Type B pancreatic cell (in vitro differentiated cells): ENCODE data around the gene CLRN3. TPM values are rescaled to one million over a fixed set of nuclear protein-coding genes. Genes with fewer than 3 reads are reported as not detected.
A peak's percentile ranks its signal among the peaks of the same experiment; 100 is the strongest.

Experiments
- DNase-seq: peaks from one replicate; pipeline ENCODE4 v3.0.0; 2021; ENCODE audit warnings: mixed read lengths; ENCODE audit not compliant: unreplicated experiment; ENCODE audit errors: extremely low spot score
- H3K27ac Mint-ChIP-seq: 2 replicates; pipeline ENCODE4 v1.8.0; 2021; ENCODE audit warnings: mild to moderate bottlenecking, mixed read lengths
- H3K27me3 Mint-ChIP-seq: 2 replicates; pipeline ENCODE4 v1.8.0; 2021; ENCODE audit warnings: mixed read lengths
- H3K36me3 Mint-ChIP-seq: 2 replicates; pipeline ENCODE4 v1.8.0; 2021; ENCODE audit warnings: mixed read lengths
- H3K4me1 Mint-ChIP-seq: one replicate; pipeline ENCODE4 v1.8.0; 2021; ENCODE audit warnings: mixed read lengths; ENCODE audit not compliant: unreplicated experiment
- H3K4me3 Mint-ChIP-seq: 2 replicates; pipeline ENCODE4 v1.8.0; 2021; ENCODE audit warnings: mild to moderate bottlenecking, mixed read lengths
- H3K9me3 Mint-ChIP-seq: 2 replicates; pipeline ENCODE4 v1.8.0; 2021; ENCODE audit warnings: mixed read lengths
- CTCF ChIP-seq: fragments of 200-600 bp; sonication (generic); conservative IDR thresholded peaks from 2 replicates; pipeline ENCODE4 v1.5.0; 2021; ENCODE audit warnings: antibody characterized with exemption, mild to moderate bottlenecking
- total RNA-seq: library from RNA; stranded (reverse); gene quantifications from 2 replicates; pipeline ENCODE4 v1.2.1, GENCODE V29; 2021; ENCODE audit warnings: low replicate concordance

CLRN3 gene
- total RNA-seq, 1 donor from 2014 or later: 2.2 TPM

- Mint-ChIP-seq H3K27ac (no peak overlapping the region), H3K4me3 (no peak overlapping the region), H3K9me3 (peaks cover 2% of the 10 kb centered on the region), H3K4me1 (no peaks in the 10 kb centered on the region), H3K27me3 (peaks cover 5% of the 10 kb centered on the region), H3K36me3 (no peaks in the 10 kb centered on the region)
- TF ChIP-seq CTCF: no peak
- peak; percentile 48 for DNase-seq
Observed at GRCh38 chr10:127871631-127872010, 21.1 kb downstream of the CLRN3 start.

- Mint-ChIP-seq H3K27me3 (peaks cover 9% of the 10 kb centered on the region), H3K4me1 (no peaks in the 10 kb centered on the region), H3K4me3 (no peak overlapping the region), H3K9me3 (peaks cover 7% of the 10 kb centered on the region), H3K27ac (no peak overlapping the region), H3K36me3 (no peaks in the 10 kb centered on the region)
- TF ChIP-seq CTCF: no peak
- DNase-seq: no peak
Observed at GRCh38 chr10:127869329-127869728, 23.4 kb downstream of the CLRN3 start.

- peaks cover 18% of the 10 kb centered on the region for H3K9me3 Mint-ChIP-seq
- H3K4me3 Mint-ChIP-seq: no peak overlapping the region
- H3K27ac Mint-ChIP-seq: no peak overlapping the region
- no peak for DNase-seq
- peaks cover 9% of the 10 kb centered on the region for H3K27me3 Mint-ChIP-seq
- H3K36me3 Mint-ChIP-seq: peaks cover 7% of the 10 kb centered on the region
- no peak for TF ChIP-seq CTCF
- no peaks in the 10 kb centered on the region for H3K4me1 Mint-ChIP-seq
Observed at GRCh38 chr10:127867805-127868204, 24.9 kb downstream of the CLRN3 start.

- Mint-ChIP-seq H3K27ac (no peak overlapping the region), H3K4me3 (no peak overlapping the region), H3K36me3 (peaks cover 7% of the 10 kb centered on the region), H3K27me3 (peaks cover 9% of the 10 kb centered on the region), H3K9me3 (peaks cover 18% of the 10 kb centered on the region), H3K4me1 (no peaks in the 10 kb centered on the region)
- TF ChIP-seq CTCF: no peak
- DNase-seq: no peak
Observed at GRCh38 chr10:127866276-127867013, 26.3 kb downstream of the CLRN3 start.

GRCh38 chr10:127863231-127863825 is 29.4 kb downstream of the CLRN3 start:
- H3K27ac Mint-ChIP-seq: peak overlapping the region; percentile 11
- DNase-seq: no peak
- no peak overlapping the region for H3K4me3 Mint-ChIP-seq
- peaks cover 18% of the 10 kb centered on the region for H3K9me3 Mint-ChIP-seq
- peaks cover 9% of the 10 kb centered on the region for H3K27me3 Mint-ChIP-seq
- H3K4me1 Mint-ChIP-seq: no peaks in the 10 kb centered on the region
- TF ChIP-seq CTCF: no peak
- H3K36me3 Mint-ChIP-seq: peaks cover 7% of the 10 kb centered on the region
